Epithelial cell of proximal tubule (primary cell): ENCODE results near the gene USP13. TPM values are rescaled to one million over a fixed set of nuclear protein-coding genes. Genes with fewer than 3 reads are reported as not detected.
"Not testable (repeated sequence)": the region's sequence is repeated elsewhere in the genome, so short reads cannot be mapped to it uniquely, and the experiment has no call there.

Source experiments
- DNase-seq: peaks from one replicate; pipeline ENCODE4 v3.0.0-alpha.2; 2011; ENCODE audit warnings: low read depth
- H3K4me3 ChIP-seq: 2 replicates; pipeline ENCODE4 v1.5.1; 2011; ENCODE audit warnings: low read depth, mild to moderate bottlenecking, low read length
- CTCF ChIP-seq: conservative IDR thresholded peaks from 2 replicates; pipeline ENCODE4 v1.5.1; 2012; ENCODE audit warnings: low read depth, mild to moderate bottlenecking, low read length
- total RNA-seq: library from RNA; depleted of rRNA; stranded (reverse); fragments of >200 nt; gene quantifications from 2 replicates; pipeline ENCODE4 v1.2.3, GENCODE V29; 2015

The USP13 gene
- total RNA-seq, 1 donor from 2014 or later: 10.3 TPM

- no peak for DNase-seq
- TF ChIP-seq CTCF: no peak
Observed at GRCh38 chr3:179630753-179631451, 21.9 kb upstream of the USP13 start.

GRCh38 chr3:179640469-179640868 is 12.4 kb upstream of the USP13 start:
- H3K4me3 ChIP-seq: no peak overlapping the region
- DNase-seq: no peak
- no peak for TF ChIP-seq CTCF

More at GRCh38 chr3:179630753-179631451, 21.9 kb upstream of the USP13 start:
- no peak overlapping the region for H3K4me3 ChIP-seq

- DNase-seq: no peak
- no peak overlapping the region for H3K4me3 ChIP-seq
- TF ChIP-seq CTCF: no peak
Observed at GRCh38 chr3:179642871-179643270, 10.0 kb upstream of the USP13 start.

- not testable (repeated sequence) for DNase-seq, H3K4me3 ChIP-seq
Observed at GRCh38 chr3:179643837-179644236, 9.0 kb upstream of the USP13 start.

GRCh38 chr3:179646177-179646576 is 6.7 kb upstream of the USP13 start:
- no peak for TF ChIP-seq CTCF

GRCh38 chr3:179651687-179652446 is 973 bp upstream of the USP13 start:
- H3K4me3 ChIP-seq: peak overlapping the region; percentile 90
- no peak for DNase-seq
- TF ChIP-seq CTCF: no peak

More at GRCh38 chr3:179646177-179646576, 6.7 kb upstream of the USP13 start:
- H3K4me3 ChIP-seq: no peak overlapping the region
- DNase-seq: no peak

GRCh38 chr3:179653096-179653797 is 407 bp downstream of the USP13 start:
- DNase-seq: no peak
- peak overlapping the region; percentile 90 for H3K4me3 ChIP-seq
- TF ChIP-seq CTCF: no peak
